Measurements from ENCODE around the gene UBE2E2. TPM values are rescaled to one million over a fixed set of nuclear protein-coding genes. Genes with fewer than 3 reads are reported as not detected.

Gene UBE2E2
- total RNA-seq, 1 donor from 2014 or later: 89.8 TPM

GRCh38 chr3:23372285-23372684 lies 169.2 kb downstream of the UBE2E2 start:
- Histone ChIP-seq H3K9ac (no peak overlapping the region), H2AFZ (replicated peaks) (no peak overlapping the region), H3K36me3 (no peaks in the 10 kb centered on the region), H3K4me3 (no peak overlapping the region), H3K4me2 (no peak overlapping the region), H3F3A (ENCODE audit: low read depth) (peaks cover 7% of the 10 kb centered on the region), H3K27ac (no peak overlapping the region), H3K9me3 (ENCODE audit: low read depth) (no peaks in the 10 kb centered on the region), H4K20me1 (ENCODE audit: low read depth) (peaks cover 30% of the 10 kb centered on the region), H3K27me3 (no peaks in the 10 kb centered on the region), H3K79me2 (ENCODE audit: low read depth) (peaks cover 32% of the 10 kb centered on the region), H3K4me1 (peaks cover 18% of the 10 kb centered on the region)
- Mint-ChIP-seq H3K4me3 (no peak overlapping the region), H3K36me3 (no peaks in the 10 kb centered on the region), H3K27me3 (ENCODE audit: insufficient read depth, low read depth) (no peaks in the 10 kb centered on the region), H3K4me1 (peaks cover 22% of the 10 kb centered on the region), H3K27ac (no peak overlapping the region), H3K9me3 (no peaks in the 10 kb centered on the region)
- TF ChIP-seq EZH2 (IDR thresholded peaks at IDR 0.05) (no peak), EZH2phosphoT487 (IDR thresholded peaks at IDR 0.05) (no peak), CTCF (IDR thresholded peaks at IDR 0.05) (no peak)
- DNase-seq (ENCODE audit: low spot score): no peak

GRCh38 chr3:23376516-23377248 lies 173.6 kb downstream of the UBE2E2 start:
- H3F3A ChIP-seq (ENCODE audit: low read depth): peaks cover 7% of the 10 kb centered on the region
- no peak overlapping the region for H3K4me2 ChIP-seq
- no peaks in the 10 kb centered on the region for H3K27me3 ChIP-seq
- H3K9me3 ChIP-seq (ENCODE audit: low read depth): no peaks in the 10 kb centered on the region
- no peak overlapping the region for H3K4me3 ChIP-seq
- no peak overlapping the region for H3K9ac ChIP-seq
- H2AFZ ChIP-seq (replicated peaks): no peak overlapping the region
- H3K27ac Mint-ChIP-seq: no peak overlapping the region
- no peak for DNase-seq (ENCODE audit: low spot score)
- TF ChIP-seq CTCF (IDR thresholded peaks at IDR 0.05) (no peak), EZH2phosphoT487 (IDR thresholded peaks at IDR 0.05) (no peak), EZH2 (IDR thresholded peaks at IDR 0.05) (no peak)
- H3K27me3 Mint-ChIP-seq (ENCODE audit: insufficient read depth, low read depth): peaks cover 2% of the 10 kb centered on the region
- H3K79me2 ChIP-seq (ENCODE audit: low read depth): peaks cover 22% of the 10 kb centered on the region
- peaks cover 33% of the 10 kb centered on the region for H4K20me1 ChIP-seq (ENCODE audit: low read depth)
- H3K4me1 ChIP-seq: peaks cover 18% of the 10 kb centered on the region
- no peak overlapping the region for H3K4me3 Mint-ChIP-seq
- H3K36me3 Mint-ChIP-seq: no peaks in the 10 kb centered on the region
- no peaks in the 10 kb centered on the region for H3K36me3 ChIP-seq
- H3K27ac ChIP-seq: no peak overlapping the region
- no peaks in the 10 kb centered on the region for H3K9me3 Mint-ChIP-seq
- peaks cover 14% of the 10 kb centered on the region for H3K4me1 Mint-ChIP-seq

GRCh38 chr3:23377928-23378672 lies 175.0 kb downstream of the UBE2E2 start:
- no peak overlapping the region for H3K4me2 ChIP-seq
- TF ChIP-seq CTCF (IDR thresholded peaks at IDR 0.05) (no peak), EZH2phosphoT487 (IDR thresholded peaks at IDR 0.05) (no peak), EZH2 (IDR thresholded peaks at IDR 0.05) (no peak)
- H3K36me3 Mint-ChIP-seq: no peaks in the 10 kb centered on the region

More at GRCh38 chr3:23377928-23378672, 175.0 kb downstream of the UBE2E2 start:
- Histone ChIP-seq H3K4me1 (peaks cover 5% of the 10 kb centered on the region), H3K36me3 (no peaks in the 10 kb centered on the region), H3F3A (ENCODE audit: low read depth) (peaks cover 2% of the 10 kb centered on the region), H3K4me3 (no peak overlapping the region), H4K20me1 (ENCODE audit: low read depth) (peaks cover 25% of the 10 kb centered on the region), H3K79me2 (ENCODE audit: low read depth) (peaks cover 22% of the 10 kb centered on the region), H3K9me3 (ENCODE audit: low read depth) (no peaks in the 10 kb centered on the region), H3K9ac (no peak overlapping the region), H3K27ac (no peak overlapping the region), H3K27me3 (no peaks in the 10 kb centered on the region), H2AFZ (replicated peaks) (no peak overlapping the region)
- Mint-ChIP-seq H3K27me3 (ENCODE audit: insufficient read depth, low read depth) (peaks cover 2% of the 10 kb centered on the region), H3K9me3 (no peaks in the 10 kb centered on the region), H3K4me1 (peaks cover 5% of the 10 kb centered on the region), H3K27ac (no peak overlapping the region), H3K4me3 (no peak overlapping the region)
- no peak for DNase-seq (ENCODE audit: low spot score)
